NCI-H526 (cell line): ENCODE measurements around the gene NOL4L.

Experiments
- DNase-seq, 2 experiments: peaks; one replicate each; lab custom pipeline; 2025; lab: John Stamatoyannopoulos, UW

NOL4L gene

DNA sequence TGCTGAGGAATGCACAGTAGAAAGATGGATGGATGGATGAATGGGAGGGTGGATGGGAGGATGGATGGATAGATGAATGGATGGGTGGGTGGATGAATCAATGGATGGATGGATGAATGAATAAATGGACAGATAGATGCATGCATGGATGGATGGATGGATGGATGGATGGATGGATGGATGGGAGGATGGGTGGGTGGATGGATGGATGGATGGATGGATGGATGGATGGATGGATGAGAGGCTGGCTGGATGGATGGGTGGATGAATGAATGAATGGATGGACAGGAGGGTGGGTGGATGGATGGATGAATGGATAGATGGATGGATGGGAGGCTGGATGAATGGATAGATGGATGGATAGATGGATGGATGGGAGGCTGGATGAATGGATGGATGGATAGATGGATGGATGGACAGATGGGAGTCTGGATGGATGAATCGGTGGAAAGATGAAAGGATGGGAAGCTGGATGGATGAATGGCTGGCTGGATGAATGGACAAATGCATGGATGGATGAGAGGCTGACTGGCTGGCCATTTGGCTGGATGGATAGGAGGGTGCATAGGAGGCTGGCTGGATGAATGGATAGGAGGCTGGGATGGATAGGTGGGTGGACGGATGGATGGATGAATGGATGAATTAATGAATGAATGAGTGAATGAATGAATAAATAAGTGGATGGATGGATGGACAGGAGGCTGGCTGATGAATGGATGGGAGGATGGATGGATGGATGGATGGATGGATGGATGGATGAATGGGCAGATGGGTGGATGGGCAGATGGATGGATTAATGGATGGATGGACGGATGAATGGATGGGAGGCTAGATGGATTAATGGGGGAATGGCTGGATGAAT is 28.3 kb upstream of the NOL4L start:
- DNase-seq = no peak

DNA sequence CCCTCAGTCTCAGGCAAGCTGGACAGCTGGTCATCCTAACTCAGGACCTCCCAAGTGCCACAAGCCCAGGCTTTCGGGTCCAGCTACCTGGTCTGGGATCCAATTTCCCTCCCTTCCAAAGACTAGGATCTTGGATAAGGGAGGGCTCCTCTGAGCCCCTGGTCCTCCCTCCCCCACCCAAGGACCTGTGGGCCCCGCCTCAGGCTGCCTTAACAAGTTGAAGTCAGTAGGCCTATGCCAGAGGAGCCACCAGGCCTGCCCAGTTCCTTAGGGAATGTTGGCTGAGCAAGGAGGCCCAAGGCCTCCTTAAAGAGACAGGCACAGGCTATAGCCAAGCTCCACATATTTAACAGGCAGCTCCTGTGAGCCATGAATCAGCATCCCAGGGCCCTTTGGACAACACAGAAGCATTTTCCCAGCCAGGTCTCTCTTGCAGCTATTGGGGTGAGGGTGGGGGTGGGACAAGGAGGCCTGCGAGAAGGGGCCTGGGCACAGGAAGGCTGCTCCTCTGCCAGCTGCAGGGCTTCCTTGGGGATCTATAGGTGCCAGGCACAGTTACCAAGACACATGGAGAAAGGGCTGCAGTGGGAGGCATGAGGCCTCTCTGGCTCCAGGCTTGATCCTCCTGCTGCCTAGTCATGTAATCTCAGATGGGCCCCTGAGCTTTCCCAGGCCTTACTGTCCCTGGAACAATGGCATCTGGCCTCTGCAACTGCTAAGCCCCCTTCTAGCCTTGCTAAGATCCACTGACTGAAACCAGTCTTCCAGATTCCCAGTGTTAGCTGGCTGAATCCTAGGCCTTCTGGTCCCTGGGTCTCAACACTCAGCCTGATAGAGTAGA is 27.4 kb upstream of the NOL4L start:
- no peak for DNase-seq

DNA sequence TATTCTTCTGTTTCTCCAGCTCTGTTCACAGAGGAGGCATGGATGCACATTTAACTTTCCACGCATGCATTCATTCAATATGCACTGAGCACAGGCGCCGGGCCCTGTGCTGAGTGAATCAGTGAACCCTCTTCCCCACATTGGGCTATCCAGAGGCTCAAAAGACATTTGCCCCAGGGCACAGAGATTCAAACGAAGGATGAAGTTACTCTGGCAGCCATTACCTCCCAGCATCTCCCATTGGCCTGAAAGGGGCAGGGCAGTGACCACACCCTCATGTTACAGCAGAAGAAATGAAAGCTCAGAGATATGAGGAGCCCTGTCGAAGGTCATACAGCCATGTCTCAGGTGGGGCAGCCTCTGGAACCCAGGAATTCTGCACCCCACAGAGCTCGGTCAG is 26.7 kb upstream of the NOL4L start:
- DNase-seq = no peak

DNA sequence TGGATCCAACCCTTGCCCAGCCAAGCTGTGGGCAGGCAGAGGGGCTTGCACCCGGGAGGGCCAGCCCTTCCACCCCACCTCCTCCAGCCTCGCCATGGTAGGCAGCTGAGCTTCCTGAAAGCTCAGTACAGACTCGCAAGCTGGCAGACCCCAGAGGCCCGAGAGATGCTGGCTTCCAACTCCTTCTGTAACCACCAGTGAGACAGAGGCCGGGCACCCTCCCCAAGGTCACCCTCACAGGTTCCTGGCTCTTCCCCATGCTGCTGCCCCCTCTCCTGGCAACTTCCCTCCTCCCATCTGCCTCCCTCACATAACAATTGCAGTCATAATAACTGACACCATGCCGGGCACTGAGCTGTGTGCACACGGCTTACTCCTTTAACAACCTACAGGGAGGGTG is 26.2 kb upstream of the NOL4L start:
- DNase-seq = no peak

DNA sequence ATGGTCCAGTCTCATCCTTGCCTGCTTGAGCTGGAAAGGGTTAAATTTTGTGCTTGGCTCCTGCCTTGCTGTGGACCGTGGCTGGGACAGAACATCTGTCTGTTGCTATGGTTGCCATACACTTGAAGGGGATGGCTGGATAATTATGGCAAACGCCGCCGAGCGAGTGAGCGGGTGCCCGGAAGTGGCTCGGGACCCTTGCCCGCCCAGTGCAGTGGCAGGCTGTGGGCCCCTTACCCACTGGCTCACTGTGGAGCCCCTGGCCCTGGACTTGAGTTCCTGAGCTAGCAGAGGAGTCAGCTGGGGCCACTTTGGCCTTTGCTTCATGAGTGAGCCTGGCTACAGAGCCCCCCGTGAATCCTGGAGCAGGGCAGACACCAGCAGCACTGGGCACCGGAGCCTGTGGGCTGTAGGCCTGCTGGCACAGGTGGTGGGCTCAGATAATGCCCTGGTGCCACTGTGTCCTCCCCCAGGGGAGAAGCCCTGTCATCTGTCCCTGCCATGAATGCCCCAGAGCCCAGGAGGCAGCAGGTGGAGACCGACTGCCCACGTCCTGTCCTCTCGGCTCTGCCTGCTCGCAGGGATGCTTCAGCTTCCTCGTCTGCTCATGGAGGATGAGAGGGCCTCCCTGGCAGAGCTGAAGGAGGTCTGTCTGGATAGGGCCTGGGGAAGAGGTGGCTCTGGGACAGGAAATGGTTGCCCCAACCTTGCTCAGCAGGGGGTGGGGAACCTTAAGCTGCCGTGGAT is 25.5 kb upstream of the NOL4L start:
- DNase-seq = no peak

DNA sequence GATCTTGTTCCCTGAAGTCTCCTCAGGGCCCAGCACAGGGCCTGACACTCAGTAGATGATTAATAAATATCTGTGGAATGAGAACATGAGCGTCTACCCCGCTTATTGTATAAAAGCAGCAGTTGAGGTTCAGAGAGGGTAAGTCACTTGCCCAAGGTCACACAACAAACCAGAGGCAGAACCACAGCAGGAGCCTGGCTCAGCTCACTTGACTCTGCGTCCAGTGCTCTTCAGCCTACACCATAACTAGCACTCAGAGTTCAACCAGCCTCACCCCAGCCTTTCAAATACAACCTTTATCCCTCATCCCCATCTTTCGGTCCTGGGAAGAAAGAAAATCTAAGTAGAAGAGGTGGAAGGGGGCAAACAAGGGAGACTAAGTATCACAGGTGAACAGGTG is 24.9 kb upstream of the NOL4L start:
- no peak for DNase-seq

- no peak for DNase-seq
Measured at GRCh38 chr20:32609111-32609773, 24.1 kb upstream of the NOL4L start.

GRCh38 chr20:32608664-32609015 is 23.5 kb upstream of the NOL4L start:
- DNase-seq = no peak

- no peak for DNase-seq
Measured at GRCh38 chr20:32607727-32608663, 22.9 kb upstream of the NOL4L start.

DNA sequence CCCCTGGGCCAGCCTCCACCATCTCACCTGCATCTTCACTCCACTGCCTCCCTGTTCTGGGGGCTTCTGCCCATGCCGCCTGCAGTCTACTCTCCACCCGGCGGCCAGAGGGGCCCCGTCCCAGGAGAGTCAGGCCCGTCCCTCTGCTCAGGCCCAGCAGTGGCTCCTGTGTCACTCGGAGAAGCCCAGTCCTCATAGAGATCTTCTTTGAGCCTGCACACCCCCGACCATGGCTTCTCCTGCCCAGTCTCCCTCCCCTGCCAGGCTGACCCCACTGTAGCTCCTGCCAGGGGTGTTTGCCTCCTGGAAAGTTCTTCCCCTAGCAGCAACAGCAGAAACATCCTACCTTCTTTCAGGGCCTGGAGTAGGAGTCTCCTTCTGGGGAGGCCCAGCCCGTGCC is 22.2 kb upstream of the NOL4L start:
- DNase-seq = no peak

DNA sequence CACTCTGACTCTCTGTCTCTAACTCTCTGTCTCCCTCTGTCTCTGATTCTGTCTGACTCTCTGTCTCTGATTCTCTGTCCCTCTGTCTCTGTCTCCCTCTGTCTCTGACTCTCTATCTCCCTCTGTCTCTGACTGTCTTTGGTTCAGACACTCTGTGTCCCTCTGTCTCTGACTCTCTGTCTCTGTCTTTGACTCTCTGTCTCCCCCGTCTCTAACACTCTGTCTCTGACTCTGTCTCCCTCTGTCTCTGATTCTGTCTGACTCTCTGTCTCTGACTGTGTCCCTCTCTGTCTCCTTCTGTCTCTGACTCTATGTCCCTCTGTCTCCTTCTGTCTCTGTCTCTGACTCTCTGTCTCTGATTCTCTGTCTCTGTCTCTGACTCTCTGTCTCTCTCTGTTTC is 21.7 kb upstream of the NOL4L start:
- no peak for DNase-seq

- peak in 1 of 2 experiments; percentile 37 for DNase-seq
Measured at GRCh38 chr20:32606107-32606506, 21.0 kb upstream of the NOL4L start.

GRCh38 chr20:32605167-32605656 is 20.1 kb upstream of the NOL4L start:
- no peak for DNase-seq

GRCh38 chr20:32603046-32603726 is 18.1 kb upstream of the NOL4L start:
- DNase-seq = no peak

- no peak for DNase-seq
Measured at GRCh38 chr20:32602273-32602672, 17.1 kb upstream of the NOL4L start.

- DNase-seq = no peak
Measured at GRCh38 chr20:32600681-32601237, 15.6 kb upstream of the NOL4L start.

GRCh38 chr20:32599783-32600340 is 14.7 kb upstream of the NOL4L start:
- no peak for DNase-seq

DNA sequence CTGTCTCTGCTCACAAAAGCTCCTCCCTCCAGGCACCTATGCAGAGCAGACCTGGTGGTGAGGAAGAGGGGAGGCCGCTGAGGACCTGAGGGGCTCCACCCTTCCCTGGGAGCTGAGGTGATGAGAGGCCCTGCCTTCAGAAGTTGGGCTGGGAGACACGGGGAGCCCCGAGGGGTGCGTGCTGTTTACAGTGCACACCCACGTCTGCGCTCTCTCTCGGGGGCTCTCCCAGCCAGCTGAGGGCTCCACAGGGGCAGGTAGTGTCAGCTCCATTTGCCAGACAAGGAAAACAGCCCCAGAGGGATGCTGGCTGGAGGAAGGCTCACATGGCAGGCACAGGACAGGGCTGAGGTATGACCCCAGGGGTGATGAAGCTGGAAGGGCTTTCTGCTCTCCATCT is 13.5 kb upstream of the NOL4L start:
- no peak for DNase-seq

- no peak for DNase-seq
Measured at GRCh38 chr20:32597714-32598113, 12.6 kb upstream of the NOL4L start.
